DND-41 (cell line): ENCODE results near the gene CRISPLD2.

Experiments
- ATAC-seq: fragments of 200-7000 bp; cut with Tn5 transposase; 3 replicates; pipeline ENCODE4 v1.9.1; 2021; ENCODE audit warnings: low read depth; ENCODE audit not compliant: insufficient read depth
- DNase-seq: peaks from one replicate; pipeline ENCODE4 v3.0.0-alpha.2; 2020
- H2AFZ ChIP-seq: 2 replicates; pipeline ENCODE4 v1.6.0; 2012; ENCODE audit warnings: low read depth, low read length
- H3K27ac ChIP-seq: 2 replicates; pipeline ENCODE4 v1.5.1; 2012; ENCODE audit warnings: low read length, inconsistent platforms
- H3K27me3 ChIP-seq: fragments of 200-600 bp; sonication (generic); 2 replicates; pipeline ENCODE4 v1.6.0; 2012; ENCODE audit warnings: low read length, mild to moderate bottlenecking, inconsistent platforms; ENCODE audit not compliant: insufficient read depth, poor library complexity
- H3K36me3 ChIP-seq: 2 replicates; pipeline ENCODE4 v1.5.1; 2012; ENCODE audit warnings: low read length, inconsistent platforms; ENCODE audit not compliant: insufficient read depth
- H3K4me1 ChIP-seq: 2 replicates; pipeline ENCODE4 v1.5.1; 2012; ENCODE audit warnings: mild to moderate bottlenecking, low read length; ENCODE audit not compliant: insufficient read depth
- H3K4me2 ChIP-seq: 2 replicates; pipeline ENCODE4 v1.6.0; 2012; ENCODE audit warnings: mild to moderate bottlenecking, moderate library complexity, low read length, inconsistent platforms; ENCODE audit not compliant: insufficient read depth
- H3K4me3 ChIP-seq, 2 experiments: fragments of 200-600 bp in 1 of 2; shearing (Covaris generic) in 1 of 2; 2 replicates each; pipeline ENCODE4 v1.5.1; 2012 to 2016; ENCODE audit warnings: inconsistent platforms in 2 of 2, low read length in 2 of 2, mild to moderate bottlenecking in 2 of 2, low read depth in 1 of 2, moderate library complexity in 1 of 2
- H3K79me2 ChIP-seq: 2 replicates; pipeline ENCODE4 v1.6.0; 2012; ENCODE audit warnings: low read length, inconsistent platforms; ENCODE audit not compliant: insufficient read depth
- H3K9ac ChIP-seq: 2 replicates; pipeline ENCODE4 v1.6.0; 2012; ENCODE audit warnings: low read depth, mild to moderate bottlenecking, inconsistent platforms, low read length, moderate library complexity
- H3K9me3 ChIP-seq: 2 replicates; pipeline ENCODE4 v1.5.1; 2012; ENCODE audit warnings: low read length, moderate library complexity, mild to moderate bottlenecking, inconsistent platforms; ENCODE audit not compliant: insufficient read depth, severe bottlenecking
- H4K20me1 ChIP-seq: 2 replicates; pipeline ENCODE4 v1.6.0; 2012; ENCODE audit warnings: low read length; ENCODE audit not compliant: insufficient read depth
- EZH2 ChIP-seq: IDR thresholded peaks from 3 replicates; pipeline ENCODE4 v1.6.1; 2012; ENCODE audit warnings: borderline replicate concordance, low read depth, mild to moderate bottlenecking, moderate library complexity, low read length, inconsistent platforms; ENCODE audit not compliant: severe bottlenecking
- TF ChIP-seq, protein P1 (sequence below): IDR thresholded peaks from 2 replicates; pipeline ENCODE4 v1.5.1; 2012; ENCODE audit warnings: borderline replicate concordance, low read length, moderate library complexity, mild to moderate bottlenecking; ENCODE audit not compliant: poor library complexity, severe bottlenecking; ENCODE audit errors: extremely low read depth

The CRISPLD2 gene

DNA sequence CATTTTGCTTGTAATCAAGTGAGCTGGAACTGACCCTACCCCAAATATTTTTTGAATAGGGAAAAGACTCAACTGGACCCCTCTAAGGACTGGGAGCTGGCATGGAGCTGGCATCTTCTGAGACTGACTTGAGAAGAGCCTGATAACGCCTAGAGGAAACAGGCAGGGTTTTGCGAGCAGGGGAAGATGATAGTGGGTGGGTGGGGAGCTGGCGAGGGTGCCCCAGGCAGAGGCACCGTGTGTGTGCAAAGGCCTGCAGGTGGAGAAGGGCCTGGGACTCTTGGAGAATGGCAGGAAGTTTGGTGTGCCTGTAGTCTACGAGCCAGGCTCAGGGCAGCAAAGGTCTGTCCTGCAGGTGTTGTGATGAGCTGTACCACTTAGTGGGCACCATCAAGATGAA lies 4.1 kb downstream of the CRISPLD2 start:
- no peak overlapping the region for H3K27ac ChIP-seq
- peaks cover 13% of the 10 kb centered on the region for H3K27me3 ChIP-seq
- peaks cover 19% of the 10 kb centered on the region for H4K20me1 ChIP-seq
- no peaks in the 10 kb centered on the region for H3K79me2 ChIP-seq
- H3K4me3 ChIP-seq = no peak overlapping the region
- ATAC-seq (no peak), DNase-seq (no peak)
- peaks cover 15% of the 10 kb centered on the region for H3K4me1 ChIP-seq
- no peak overlapping the region for H3K4me2 ChIP-seq
- H3K9ac ChIP-seq = no peak overlapping the region
- H3K9me3 ChIP-seq = no peaks in the 10 kb centered on the region
- H3K36me3 ChIP-seq = no peaks in the 10 kb centered on the region
- H2AFZ ChIP-seq = no peak overlapping the region
- TF ChIP-seq EZH2 = no peak
- TF ChIP-seq, protein P1, sequence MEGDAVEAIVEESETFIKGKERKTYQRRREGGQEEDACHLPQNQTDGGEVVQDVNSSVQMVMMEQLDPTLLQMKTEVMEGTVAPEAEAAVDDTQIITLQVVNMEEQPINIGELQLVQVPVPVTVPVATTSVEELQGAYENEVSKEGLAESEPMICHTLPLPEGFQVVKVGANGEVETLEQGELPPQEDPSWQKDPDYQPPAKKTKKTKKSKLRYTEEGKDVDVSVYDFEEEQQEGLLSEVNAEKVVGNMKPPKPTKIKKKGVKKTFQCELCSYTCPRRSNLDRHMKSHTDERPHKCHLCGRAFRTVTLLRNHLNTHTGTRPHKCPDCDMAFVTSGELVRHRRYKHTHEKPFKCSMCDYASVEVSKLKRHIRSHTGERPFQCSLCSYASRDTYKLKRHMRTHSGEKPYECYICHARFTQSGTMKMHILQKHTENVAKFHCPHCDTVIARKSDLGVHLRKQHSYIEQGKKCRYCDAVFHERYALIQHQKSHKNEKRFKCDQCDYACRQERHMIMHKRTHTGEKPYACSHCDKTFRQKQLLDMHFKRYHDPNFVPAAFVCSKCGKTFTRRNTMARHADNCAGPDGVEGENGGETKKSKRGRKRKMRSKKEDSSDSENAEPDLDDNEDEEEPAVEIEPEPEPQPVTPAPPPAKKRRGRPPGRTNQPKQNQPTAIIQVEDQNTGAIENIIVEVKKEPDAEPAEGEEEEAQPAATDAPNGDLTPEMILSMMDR = no peak

DNA sequence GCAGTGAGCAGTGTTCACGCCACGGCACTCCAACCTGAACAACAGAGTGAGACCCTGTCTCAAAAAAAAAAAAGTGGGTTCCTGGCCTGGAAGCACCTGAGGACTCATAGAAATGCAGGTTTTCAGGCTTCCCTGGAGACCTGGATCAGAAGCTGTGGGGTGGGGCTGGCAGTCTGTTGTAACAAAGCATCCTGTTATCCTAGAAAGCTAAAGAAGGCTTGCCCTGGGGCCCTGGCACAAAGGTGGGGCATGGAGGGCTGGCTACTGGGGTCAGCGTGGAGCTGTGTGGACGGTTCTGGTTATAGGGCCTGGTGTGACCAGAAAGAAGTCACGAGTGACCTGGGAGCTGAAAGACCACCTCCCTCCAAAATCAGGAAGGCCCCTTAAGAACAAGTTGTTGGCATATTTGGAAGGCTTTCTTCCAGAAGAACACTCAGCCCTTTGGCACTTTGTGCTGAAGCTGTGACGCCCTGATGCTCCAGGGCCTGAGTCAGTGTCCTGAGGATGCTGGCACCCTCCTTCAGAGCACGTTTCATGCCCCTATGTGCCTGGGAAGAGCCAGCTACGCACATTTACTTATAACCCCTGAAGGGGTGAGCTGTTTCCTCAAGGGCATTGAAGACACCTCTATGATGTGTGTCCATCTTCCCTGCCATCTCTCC lies 6.2 kb downstream of the CRISPLD2 start:
- no peak overlapping the region for H3K4me3 ChIP-seq
- no peak overlapping the region for H3K27ac ChIP-seq
- no peak overlapping the region for H3K9ac ChIP-seq
- no peaks in the 10 kb centered on the region for H3K79me2 ChIP-seq
- peaks cover 7% of the 10 kb centered on the region for H4K20me1 ChIP-seq
- H3K4me1 ChIP-seq = no peaks in the 10 kb centered on the region
- H3K9me3 ChIP-seq = no peaks in the 10 kb centered on the region
- peaks cover 19% of the 10 kb centered on the region for H3K27me3 ChIP-seq
- H3K36me3 ChIP-seq = no peaks in the 10 kb centered on the region
- no peak for DNase-seq
- H2AFZ ChIP-seq = no peak overlapping the region
- TF ChIP-seq, protein P1 = no peak
- TF ChIP-seq EZH2 = no peak
- ATAC-seq = no peak
- no peak overlapping the region for H3K4me2 ChIP-seq

DNA sequence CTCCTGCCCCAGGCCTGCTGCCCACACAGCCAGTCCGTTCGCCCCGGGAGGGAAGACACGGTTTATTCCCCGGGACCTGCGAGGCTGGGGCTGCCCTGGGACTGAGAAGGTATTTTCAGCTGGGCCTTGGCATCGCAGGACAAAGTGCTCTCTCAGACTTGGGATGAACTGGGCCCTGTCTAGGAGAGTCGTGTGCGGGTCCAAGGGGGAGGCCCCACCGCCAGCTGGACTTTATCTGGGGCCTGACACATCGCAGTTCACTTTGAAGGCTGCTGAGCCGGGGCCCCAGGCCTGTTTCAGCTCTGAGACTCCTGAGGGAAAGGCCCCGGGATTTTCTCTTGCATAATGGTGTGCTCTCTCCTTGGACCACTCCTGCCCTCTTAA lies 6.8 kb downstream of the CRISPLD2 start:
- no peak overlapping the region for H2AFZ ChIP-seq
- TF ChIP-seq EZH2 = no peak
- TF ChIP-seq, protein P1 = no peak
- H3K36me3 ChIP-seq = no peaks in the 10 kb centered on the region
- no peaks in the 10 kb centered on the region for H3K79me2 ChIP-seq
- H3K9me3 ChIP-seq = no peaks in the 10 kb centered on the region
- no peak for ATAC-seq
- H3K4me1 ChIP-seq = no peaks in the 10 kb centered on the region
- no peak for DNase-seq
- peaks cover 15% of the 10 kb centered on the region for H3K27me3 ChIP-seq
- no peak overlapping the region for H3K4me3 ChIP-seq
- no peak overlapping the region for H3K27ac ChIP-seq
- H3K9ac ChIP-seq = no peak overlapping the region
- peaks cover 4% of the 10 kb centered on the region; the same call in 1 of the 2 replicates for H4K20me1 ChIP-seq
- no peak overlapping the region for H3K4me2 ChIP-seq
